ENCODE data around the gene DGKD.

DGKD gene

DNA sequence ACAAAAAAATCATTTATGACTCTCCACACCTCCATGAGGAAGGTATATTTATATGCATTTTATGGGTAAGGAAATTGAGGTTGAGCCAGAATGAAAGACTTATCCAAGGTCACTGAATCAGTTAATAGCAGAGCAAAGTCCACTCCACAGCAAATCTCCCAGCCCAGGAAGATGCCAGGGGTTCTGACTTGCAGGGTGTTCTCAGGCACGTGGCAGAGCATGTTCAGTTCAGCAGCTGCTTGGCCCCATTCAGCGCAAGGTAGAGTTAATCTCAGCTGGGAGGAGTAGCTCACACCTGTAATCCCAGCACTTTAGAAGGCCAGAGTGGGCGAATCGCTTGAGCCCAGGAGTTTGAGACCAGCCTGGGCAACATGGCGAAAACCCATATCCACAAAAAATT lies 17.8 kb upstream of the DGKD start:
- no peak for DNase-seq (ENCODE audit: low spot score)

GRCh38 chr2:233338046-233338445 lies 16.2 kb upstream of the DGKD start:
- DNase-seq (ENCODE audit: low spot score) = no peak

DNA sequence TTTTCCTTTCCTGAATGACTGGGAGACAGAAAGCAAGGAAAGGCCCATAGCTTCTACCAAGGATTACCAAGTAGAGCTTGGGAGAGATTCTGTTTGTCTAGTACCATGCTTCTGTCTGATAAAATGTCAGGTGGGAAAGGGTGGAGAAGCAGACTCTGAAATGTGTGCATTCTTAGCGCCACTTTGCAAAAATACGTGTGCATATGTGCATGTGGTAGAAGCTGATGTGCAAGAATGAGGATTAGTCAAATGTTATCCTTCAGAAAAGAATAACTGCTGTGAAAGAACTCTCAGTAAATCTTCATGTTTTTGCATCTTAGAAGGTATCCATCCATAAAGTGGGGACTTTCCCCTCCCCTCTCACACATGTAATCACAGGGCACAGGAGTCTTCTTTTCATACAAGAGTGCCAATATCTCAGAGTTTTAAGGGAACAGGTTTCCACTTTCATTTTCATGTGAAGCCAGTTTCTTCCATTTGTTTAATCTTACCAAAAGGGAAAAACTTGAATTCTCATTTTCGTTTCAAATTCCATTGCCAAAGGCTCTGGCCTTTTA lies 15.4 kb upstream of the DGKD start:
- DNase-seq (ENCODE audit: low spot score) = no peak

GRCh38 chr2:233339427-233339826 lies 14.9 kb upstream of the DGKD start:
- no peak for DNase-seq (ENCODE audit: low spot score)

GRCh38 chr2:233341296-233341695 lies 13.0 kb upstream of the DGKD start:
- no peak for DNase-seq (ENCODE audit: low spot score)

DNA sequence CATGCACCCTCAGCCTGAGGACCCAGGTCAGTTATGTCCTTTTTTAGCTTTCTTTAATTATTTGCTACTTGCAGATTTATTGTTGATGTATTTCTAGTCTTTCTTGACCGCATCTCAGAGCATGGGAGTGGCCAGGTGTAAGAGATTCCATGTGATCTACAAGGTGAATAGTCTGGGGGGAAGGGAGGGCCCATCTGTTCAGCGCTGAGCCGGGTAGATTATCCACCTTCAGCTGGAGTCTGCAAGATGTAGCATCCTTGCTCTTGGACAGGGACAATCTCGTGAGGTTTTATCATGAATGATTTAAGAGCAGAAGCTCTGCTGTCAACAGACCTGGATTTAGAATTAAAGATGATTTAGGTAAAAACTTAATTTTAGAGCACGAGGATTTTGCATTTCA lies 12.0 kb upstream of the DGKD start:
- DNase-seq (ENCODE audit: low spot score) = no peak

DNA sequence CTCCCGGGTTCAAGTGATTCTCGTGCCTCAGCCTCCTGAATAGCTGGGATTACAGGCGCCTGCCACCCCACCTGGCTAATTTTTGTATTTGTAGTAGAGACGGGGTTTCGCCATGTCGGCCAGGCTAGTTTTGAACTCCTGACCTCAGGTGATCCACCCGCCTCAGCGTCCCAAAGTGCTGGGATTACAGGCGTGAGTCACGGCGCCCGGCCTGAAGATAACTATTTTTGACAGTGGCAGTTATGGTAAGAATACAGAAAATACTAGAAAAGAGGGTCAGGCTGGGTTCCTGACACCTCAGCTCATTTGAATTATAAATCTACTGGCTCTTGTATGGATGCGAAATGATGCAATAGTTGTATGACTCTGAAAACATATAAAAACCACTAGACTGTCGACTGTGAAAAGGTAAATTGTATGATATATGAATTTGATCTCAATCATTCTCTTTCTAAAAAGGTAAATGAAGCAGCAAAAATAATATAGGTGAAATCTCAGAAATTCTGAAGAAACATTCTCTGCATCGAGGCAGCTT lies 11.1 kb upstream of the DGKD start:
- no peak for DNase-seq (ENCODE audit: low spot score)

- DNase-seq (ENCODE audit: low spot score) = no peak
Measured at GRCh38 chr2:233346376-233346775, 7.9 kb upstream of the DGKD start.

DNA sequence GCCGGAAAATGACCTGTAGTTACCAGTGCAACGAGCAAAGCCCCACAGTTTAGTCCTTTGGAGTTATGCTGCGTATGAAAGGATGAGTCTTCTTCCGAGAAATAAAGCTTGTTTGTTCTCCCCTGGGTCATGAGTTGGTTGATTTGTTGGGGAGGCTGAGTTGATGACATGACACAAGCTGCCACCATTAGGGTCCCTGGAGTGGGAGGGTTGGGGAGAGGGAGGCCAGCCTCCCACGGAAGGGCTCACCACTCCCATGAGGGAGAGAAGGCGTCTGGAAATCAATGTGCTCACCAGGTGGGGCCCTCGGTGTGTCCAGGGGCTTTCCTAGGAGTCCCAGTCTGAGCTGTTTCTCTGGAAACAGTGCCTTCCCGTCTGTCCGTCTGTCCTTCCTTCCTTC lies 7.4 kb upstream of the DGKD start:
- no peak for DNase-seq (ENCODE audit: low spot score)

GRCh38 chr2:233349005-233349998 lies 5.0 kb upstream of the DGKD start:
- DNase-seq (ENCODE audit: low spot score) = peak; percentile 64

- no peak for DNase-seq (ENCODE audit: low spot score)
Measured at GRCh38 chr2:233350708-233351107, 3.6 kb upstream of the DGKD start.

DNA sequence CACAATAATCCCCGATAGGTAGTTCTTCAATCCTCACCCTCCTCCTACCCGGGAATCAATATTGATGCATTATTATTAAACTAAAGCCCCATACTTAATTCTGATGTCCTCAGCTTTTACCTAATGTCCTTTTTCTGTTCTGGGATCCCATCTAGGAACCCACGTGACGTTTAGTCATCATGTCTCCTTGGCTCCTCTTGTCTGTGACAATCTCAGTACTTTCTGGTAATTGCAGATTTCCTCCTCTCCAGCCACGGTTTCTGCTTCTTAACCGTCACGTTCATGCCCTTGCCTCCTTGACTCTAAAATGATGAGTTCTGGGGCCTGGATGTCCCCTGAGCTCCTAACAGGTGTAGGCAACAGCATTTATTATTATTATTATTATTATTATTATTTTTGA lies 2.9 kb upstream of the DGKD start:
- no peak for DNase-seq (ENCODE audit: low spot score)

- no peak for DNase-seq (ENCODE audit: low spot score)
Measured at GRCh38 chr2:233352141-233352842, 2.0 kb upstream of the DGKD start.

GRCh38 chr2:233353101-233353768 lies 1.1 kb upstream of the DGKD start:
- DNase-seq (ENCODE audit: low spot score) = no peak

DNA sequence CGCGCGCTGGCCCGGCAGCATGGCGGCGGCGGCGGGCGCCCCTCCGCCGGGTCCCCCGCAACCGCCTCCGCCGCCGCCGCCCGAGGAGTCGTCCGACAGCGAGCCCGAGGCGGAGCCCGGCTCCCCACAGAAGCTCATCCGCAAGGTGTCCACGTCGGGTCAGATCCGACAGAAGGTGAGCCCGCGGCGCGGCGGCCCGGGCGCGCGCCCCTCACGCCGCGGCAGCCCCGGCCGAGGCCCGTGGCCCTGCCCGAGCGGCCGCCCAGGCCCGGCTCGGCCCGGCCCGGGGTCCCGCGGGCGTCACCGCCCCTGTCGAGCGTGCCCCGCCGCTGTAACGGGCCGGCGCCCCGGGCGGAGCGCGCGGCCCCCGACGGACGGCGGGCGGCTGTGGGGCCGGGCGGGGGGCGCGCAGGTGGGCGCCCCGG lies 218 bp downstream of the DGKD start:
- no peak for DNase-seq (ENCODE audit: low spot score)

DNA sequence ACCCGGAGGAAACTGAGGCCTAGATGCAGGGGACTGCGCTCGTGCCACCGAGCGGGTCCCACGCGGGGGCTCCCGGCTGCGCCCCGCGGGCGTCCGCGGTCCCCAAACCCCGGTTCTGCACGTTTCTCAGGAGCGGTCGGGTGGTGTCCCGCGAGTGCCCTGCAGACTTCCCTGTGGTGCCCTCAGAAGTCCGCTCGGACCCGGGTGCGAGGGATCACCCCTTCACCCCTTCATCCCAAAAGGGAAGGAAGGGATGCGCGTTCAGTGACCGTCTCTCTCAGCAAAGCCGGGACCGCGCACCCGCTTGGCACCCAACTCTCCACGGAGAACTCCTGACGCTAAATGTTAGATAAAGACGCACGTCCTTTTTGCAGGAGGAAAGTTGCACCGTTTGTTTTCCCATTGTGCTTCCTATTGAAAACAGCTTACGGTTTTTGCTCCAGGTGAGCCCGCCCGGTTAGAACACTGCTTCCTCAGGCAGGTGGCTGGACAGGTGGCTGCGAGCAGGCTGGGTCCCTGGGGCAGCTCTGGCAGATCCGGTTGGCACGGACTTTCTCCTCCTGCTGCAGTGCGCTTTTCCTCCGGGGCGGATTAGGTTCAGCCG lies 779 bp downstream of the DGKD start:
- no peak for DNase-seq (ENCODE audit: low spot score)

DNA sequence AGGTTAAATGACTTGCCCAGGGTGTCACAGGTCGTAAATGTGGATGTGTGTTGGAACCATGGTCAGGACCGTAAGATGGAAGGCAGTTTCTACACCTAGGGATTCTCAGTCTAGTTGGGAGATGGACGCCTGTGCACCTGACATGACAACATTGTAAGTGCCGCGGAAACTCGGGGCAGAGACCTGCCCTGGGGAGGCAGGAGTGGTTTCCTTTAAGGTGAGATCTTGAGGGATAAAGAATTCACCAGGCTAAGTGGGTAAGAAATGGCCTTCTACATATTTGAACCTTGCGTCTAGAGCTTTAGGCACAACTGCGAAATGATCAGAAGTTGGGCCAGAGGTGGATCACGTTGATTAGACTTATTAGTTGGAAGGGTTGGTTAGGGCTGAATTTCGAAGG lies 1.6 kb downstream of the DGKD start:
- DNase-seq (ENCODE audit: low spot score) = no peak

DNA sequence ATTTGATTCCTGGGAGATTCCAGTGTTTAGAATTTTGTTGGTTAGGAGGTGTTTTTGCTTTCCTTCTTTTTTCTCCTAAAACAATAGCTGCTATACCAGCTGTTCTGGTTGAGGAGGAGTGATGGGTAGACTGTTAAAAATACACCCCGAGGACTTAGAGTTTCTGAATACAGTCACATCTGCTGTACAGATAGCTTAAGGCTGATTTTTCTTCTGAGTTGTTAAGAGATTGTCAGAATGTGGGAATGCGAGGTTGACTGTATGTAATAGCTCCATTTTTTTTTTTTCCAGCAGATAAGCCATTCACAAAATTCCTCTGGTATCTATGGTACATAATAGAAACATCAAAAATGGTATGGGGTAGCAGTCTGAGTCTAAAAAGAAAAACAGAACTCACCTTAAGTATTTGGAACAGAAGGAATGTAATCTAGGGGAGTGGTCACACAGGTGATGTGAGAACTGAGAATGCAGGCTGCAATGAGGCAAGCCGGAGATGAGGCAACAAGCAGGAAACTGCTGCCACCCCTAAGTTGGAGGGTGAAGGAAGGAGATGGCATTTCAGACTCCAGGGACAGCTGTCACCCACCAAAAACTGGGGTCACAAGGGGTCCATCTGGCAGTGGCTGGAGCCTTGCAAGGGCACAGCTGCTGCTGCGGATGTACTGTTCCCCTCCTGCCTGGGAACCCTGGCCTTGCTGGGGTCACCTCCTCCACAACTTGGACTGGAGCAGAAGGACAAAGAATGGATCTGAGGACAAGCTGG lies 2.4 kb downstream of the DGKD start:
- no peak for DNase-seq (ENCODE audit: low spot score)

GRCh38 chr2:233358335-233358734 lies 4.0 kb downstream of the DGKD start:
- no peak for DNase-seq (ENCODE audit: low spot score)

- DNase-seq (ENCODE audit: low spot score) = no peak
Measured at GRCh38 chr2:233358947-233359346, 4.7 kb downstream of the DGKD start.

DNA sequence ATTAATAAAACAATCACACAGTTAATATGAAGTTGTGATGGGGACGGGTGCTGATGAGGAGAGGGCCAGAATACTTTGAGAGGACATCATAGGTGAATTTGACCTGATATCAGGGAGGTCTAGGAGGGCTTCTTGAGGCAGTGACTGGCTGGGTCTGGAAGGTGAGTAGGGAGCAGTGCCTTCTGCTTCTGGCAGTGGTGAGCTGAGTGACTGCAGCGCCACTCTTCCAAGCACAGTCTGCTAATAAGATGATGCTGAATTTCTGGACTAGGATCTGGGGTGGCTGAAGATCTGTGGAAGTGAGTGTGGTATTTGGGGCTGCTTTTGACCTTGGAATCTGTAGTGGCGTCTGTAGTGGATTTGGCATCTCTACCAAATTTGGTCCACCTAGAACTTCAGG lies 5.5 kb downstream of the DGKD start:
- DNase-seq (ENCODE audit: low spot score) = no peak
